Endothelial cell of umbilical vein (primary cell): Measurements from ENCODE around the gene CNST. TPM values are rescaled to one million over a fixed set of nuclear protein-coding genes. Genes with fewer than 3 reads are reported as not detected.

Source experiments
- BruUV-seq: library from RNA; stranded (reverse); fragments of 400-500 nt; replicated peaks from 2 replicates; lab custom pipeline; 2021; lab: Mats Ljungman, UMichigan
- CTCF ChIA-PET: fragments of 300-600, 350-600 bp; sonication (Branson Sonifier 250); formaldehyde crosslinking; loops from one replicate; lab custom pipeline; 2021; ENCODE audit warnings: antibody characterized with exemption, inconsistent platforms; lab: Charles Lee
- POLR2A ChIA-PET: fragments of 300-600, 350-600 bp; sonication (Branson Sonifier 250); formaldehyde crosslinking; loops from one replicate; lab custom pipeline; 2021; ENCODE audit warnings: antibody characterized with exemption, inconsistent platforms; lab: Charles Lee
- DNase-seq: peaks from one replicate; pipeline ENCODE4 v3.0.0-alpha.2; 2011; ENCODE audit warnings: low read depth, low spot score
- FAIRE-seq: peaks from 2 replicates; lab custom pipeline; 2011; peaks lifted over from hg19 to GRCh38; lab: Jason Lieb, UNC
- H2AFZ ChIP-seq: 2 replicates; pipeline ENCODE4 v1.6.0; 2012; ENCODE audit warnings: low read depth, low read length, control low read depth, inconsistent platforms
- H3K27ac ChIP-seq: 2 replicates; pipeline ENCODE4 v1.5.1; 2011; ENCODE audit warnings: low read depth, mild to moderate bottlenecking, control low read depth, low read length, moderate library complexity; ENCODE audit not compliant: insufficient read depth
- H3K27me3 ChIP-seq, 2 experiments: 2 replicates each; pipeline versions ENCODE4 v1.6.0 to v1.6.1; 2011; ENCODE audit warnings: low read length in 2 of 2, mixed read lengths in 1 of 2; ENCODE audit not compliant: control insufficient read depth in 2 of 2, insufficient read depth in 2 of 2
- H3K36me3 ChIP-seq, 2 experiments: 2 replicates in 1 of 2; 3 replicates in 1 of 2; pipeline ENCODE4 v1.5.1; 2011; ENCODE audit warnings: low read length in 2 of 2, mild to moderate bottlenecking in 1 of 2, moderate library complexity in 1 of 2; ENCODE audit not compliant: control insufficient read depth in 2 of 2, insufficient read depth in 2 of 2; ENCODE audit errors: extremely low read depth in 1 of 2
- H3K4me1 ChIP-seq: 3 replicates; pipeline ENCODE4 v1.5.1; 2011; ENCODE audit warnings: mild to moderate bottlenecking, low read length; ENCODE audit not compliant: control insufficient read depth, insufficient read depth; ENCODE audit errors: extremely low read depth
- H3K4me2 ChIP-seq: 2 replicates; pipeline ENCODE4 v1.6.1; 2011; ENCODE audit warnings: low read length, control low read depth, mixed read lengths; ENCODE audit not compliant: insufficient read depth
- H3K4me3 ChIP-seq, 3 experiments: fragments of 200-600 bp in 1 of 3; sonication (generic), shearing (Covaris generic) in 1 of 3; replicated peaks in 1 of 3; 2 replicates each; pipeline ENCODE4 v1.5.1; 2011 to 2016; ENCODE audit warnings: control low read depth in 3 of 3, low read length in 3 of 3, mild to moderate bottlenecking in 2 of 3, inconsistent platforms in 1 of 3, low read depth in 1 of 3, moderate library complexity in 1 of 3; ENCODE audit not compliant: insufficient read depth in 1 of 3
- H3K79me2 ChIP-seq: 2 replicates; pipeline ENCODE4 v1.6.0; 2012; ENCODE audit warnings: low read length, inconsistent platforms; ENCODE audit not compliant: control insufficient read depth, insufficient read depth
- H3K9ac ChIP-seq: replicated peaks from 2 replicates; pipeline ENCODE3; 2011; ENCODE audit warnings: low read length, control low read depth; ENCODE audit not compliant: insufficient read depth; ENCODE audit errors: extremely low read depth
- H3K9me1 ChIP-seq: replicated peaks from 3 replicates; pipeline ENCODE4 v1.6.0; 2011; ENCODE audit warnings: mild to moderate bottlenecking, low read length; ENCODE audit not compliant: control insufficient read depth, insufficient read depth; ENCODE audit errors: extremely low read depth
- H3K9me3 ChIP-seq: replicated peaks from 2 replicates; pipeline ENCODE4 v1.5.1; 2012; ENCODE audit warnings: low read length, inconsistent platforms; ENCODE audit not compliant: control insufficient read depth, insufficient read depth
- H4K20me1 ChIP-seq: replicated peaks from 2 replicates; pipeline ENCODE3; 2011; ENCODE audit warnings: mild to moderate bottlenecking, low read length; ENCODE audit not compliant: control insufficient read depth, insufficient read depth; ENCODE audit errors: extremely low read depth
- CTCF ChIP-seq, 2 donors: IDR thresholded peaks; 1 replicate in 1 of 2; 2 replicates in 1 of 2; pipeline ENCODE4 v1.5.1; 2011; ENCODE audit warnings: low read length in 2 of 2, mild to moderate bottlenecking in 2 of 2, moderate library complexity in 2 of 2, control low read depth in 1 of 2, inconsistent platforms in 1 of 2, low read depth in 1 of 2; ENCODE audit not compliant: insufficient read depth in 1 of 2; ENCODE audit errors: extremely low read depth in 1 of 2
- EZH2 ChIP-seq: IDR thresholded peaks from 2 replicates; pipeline ENCODE4 v1.6.1; 2012; ENCODE audit warnings: borderline replicate concordance, low read depth, mild to moderate bottlenecking, moderate library complexity, low read length, inconsistent platforms; ENCODE audit not compliant: severe bottlenecking
- FOS ChIP-seq: IDR thresholded peaks from 2 replicates; pipeline ENCODE4 v1.6.1; 2011; ENCODE audit warnings: mild to moderate bottlenecking, low read length, moderate library complexity, borderline replicate concordance; ENCODE audit not compliant: insufficient read depth
- GATA2 ChIP-seq: IDR thresholded peaks from 2 replicates; pipeline ENCODE4 v1.7.0; 2011; ENCODE audit warnings: low read depth, mild to moderate bottlenecking, moderate library complexity, mixed read lengths, low read length; ENCODE audit not compliant: insufficient read length, insufficient read depth
- JUN ChIP-seq: IDR thresholded peaks from 2 replicates; pipeline ENCODE4 v1.6.1; 2011; ENCODE audit warnings: borderline replicate concordance, low read depth; ENCODE audit not compliant: insufficient read length, insufficient read depth
- MAX ChIP-seq: IDR thresholded peaks from 2 replicates; pipeline ENCODE4 v1.6.1; 2011; ENCODE audit not compliant: insufficient read depth, insufficient read length
- MYC ChIP-seq: IDR thresholded peaks from one replicate; pipeline ENCODE4 v1.6.1; 2011; ENCODE audit warnings: mild to moderate bottlenecking, low read depth, low read length
- POLR2A ChIP-seq: IDR thresholded peaks from 2 replicates; pipeline ENCODE4 v1.6.1; 2012; ENCODE audit warnings: low read depth, mild to moderate bottlenecking, control low read depth, low read length
- POLR2AphosphoS5 ChIP-seq: IDR thresholded peaks from 2 replicates; pipeline ENCODE4 v1.6.1; 2012; ENCODE audit warnings: low read depth, mild to moderate bottlenecking, control low read depth, low read length, moderate library complexity; ENCODE audit not compliant: insufficient read depth
- dilution Hi-C: fragments of 300-500 bp; cut with MboI; formaldehyde crosslinking; loops from one replicate; pipeline ENCODE4 v1.15.0; 2019; ENCODE audit warnings: low sequenced_read_pairs; ENCODE audit not compliant: extremely low pct_ligation_motif_present
- intact Hi-C: fragments of 100-400 bp; cut with micrococcal nuclease; formaldehyde crosslinking; loops from one replicate; pipeline ENCODE4 v1.10.0; 2022
- polyA plus RNA-seq, 4 experiments: library from polyadenylated mRNA; depleted of rRNA in 3 of 4; stranded (reverse) in 3 of 4; unstranded in 1 of 4; fragments of >200 nt; gene quantifications; 2 replicates each; pipeline versions ENCODE4 v1.2.1 to v1.2.3, GENCODE V29; 2011 to 2012; ENCODE audit warnings: missing spikeins in 1 of 4
- total RNA-seq: library from RNA; stranded (reverse); gene quantifications from 2 replicates; pipeline ENCODE4 v1.2.3, GENCODE V29; 2021

CNST gene
- total and polyA plus RNA-seq, 2 donors (not counting 3 experiments of a cell fraction or from before 2014, with no cell fraction given) = 6.3 to 18.1 TPM

GRCh38 chr1:246703581-246703980 is 137.3 kb downstream of the CNST start:
- dilution Hi-C loops = no loop called here
- no TSS peak for BruUV-seq
- POLR2A ChIA-PET = no interaction called here
- Histone ChIP-seq H3K79me2 (no peaks in the 10 kb centered on the region), H3K27ac (no peak overlapping the region), H3K27me3 (no peaks in the 10 kb centered on the region), H3K9ac (no peak overlapping the region), H3K4me1 (no peaks in the 10 kb centered on the region), H4K20me1 (no peaks in the 10 kb centered on the region), H3K9me1 (no peaks in the 10 kb centered on the region), H3K36me3 (no peaks in the 10 kb centered on the region), H3K4me3 (no peak overlapping the region), H3K9me3 (no peaks in the 10 kb centered on the region), H3K4me2 (no peak overlapping the region), H2AFZ (no peak overlapping the region)
- no peak for TF ChIP-seq MYC
- TF ChIP-seq MAX = no peak
- TF ChIP-seq JUN = no peak
- TF ChIP-seq POLR2A = no peak
- TF ChIP-seq FOS = no peak
- no peak for TF ChIP-seq GATA2
- DNase-seq = no peak
- CTCF ChIA-PET = no interaction called here
- FAIRE-seq = no peak
- intact Hi-C loops = no loop called here

GRCh38 chr1:246705368-246705767 is 139.1 kb downstream of the CNST start:
- no peaks in the 10 kb centered on the region for H3K9me1 ChIP-seq
- POLR2A ChIA-PET = interaction anchor here (0.6 kb wide), 1 partner anchor 29 kb away, joined by 3 read pairs; no protein-coding TSS in a partner anchor
- CTCF ChIA-PET = interaction anchor here (1.0 kb wide), 1 partner anchor 214 kb away, joined by 3 read pairs; no protein-coding TSS in a partner anchor
- H4K20me1 ChIP-seq = no peaks in the 10 kb centered on the region
- no peak overlapping the region for H2AFZ ChIP-seq
- H3K4me3 ChIP-seq = no peak overlapping the region
- no peaks in the 10 kb centered on the region for H3K27me3 ChIP-seq
- H3K4me2 ChIP-seq = no peak overlapping the region
- no TSS peak for BruUV-seq
- H3K9me3 ChIP-seq = no peaks in the 10 kb centered on the region
- FAIRE-seq (no peak), DNase-seq (no peak)
- no peaks in the 10 kb centered on the region for H3K79me2 ChIP-seq
- no peaks in the 10 kb centered on the region for H3K36me3 ChIP-seq
- no peak overlapping the region for H3K9ac ChIP-seq
- intact Hi-C loops = no loop called here
- no peaks in the 10 kb centered on the region for H3K4me1 ChIP-seq
- dilution Hi-C loops = no loop called here
- H3K27ac ChIP-seq = no peak overlapping the region
- TF ChIP-seq POLR2AphosphoS5 (no peak), CTCF (IDR thresholded peaks at IDR 0.05; ENCODE audit: extremely low read depth in 1 of 2, insufficient read depth in 1 of 2, low read depth in 1 of 2, low read length in 2 of 2) (no peak), MAX (no peak), POLR2A (no peak), FOS (no peak), GATA2 (no peak), MYC (no peak), JUN (no peak), EZH2 (no peak)
